Ishikawa (cell line): ENCODE measurements around the gene KCNH4.

Experiments
- CEBPB ChIP-seq: IDR thresholded peaks from 2 replicates; pipeline ENCODE4 v1.6.1; 2012
- CREB1 ChIP-seq: IDR thresholded peaks from 2 replicates; pipeline ENCODE4 v1.6.1; 2012; ENCODE audit warnings: low read depth
- EGR1 ChIP-seq: IDR thresholded peaks from 2 replicates; pipeline ENCODE4 v1.6.1; 2012
- EP300 ChIP-seq: IDR thresholded peaks from 2 replicates; pipeline ENCODE4 v1.6.1; 2012; ENCODE audit warnings: borderline replicate concordance
- FOXM1 ChIP-seq: IDR thresholded peaks from 2 replicates; pipeline ENCODE4 v1.6.1; 2012; ENCODE audit warnings: low read depth, borderline replicate concordance
- NFIC ChIP-seq: IDR thresholded peaks from 2 replicates; pipeline ENCODE4 v1.6.1; 2012
- RAD21 ChIP-seq: IDR thresholded peaks from 2 replicates; pipeline ENCODE4 v1.6.1; 2012; ENCODE audit warnings: low read depth
- TAF1 ChIP-seq: IDR thresholded peaks from 2 replicates; pipeline ENCODE4 v1.6.1; 2012; ENCODE audit warnings: low read depth, mild to moderate bottlenecking
- TCF12 ChIP-seq: IDR thresholded peaks from 2 replicates; pipeline ENCODE4 v1.6.1; 2012; ENCODE audit warnings: low read depth
- TEAD4 ChIP-seq: IDR thresholded peaks from 2 replicates; pipeline ENCODE4 v1.6.1; 2012
- YY1 ChIP-seq: IDR thresholded peaks from 2 replicates; pipeline ENCODE4 v1.6.1; 2012; ENCODE audit warnings: low read depth
- ZBTB7A ChIP-seq: IDR thresholded peaks from 2 replicates; pipeline ENCODE4 v1.6.1; 2012; ENCODE audit warnings: low read depth
- TF ChIP-seq, protein P1 (sequence below): IDR thresholded peaks from 2 replicates; pipeline ENCODE4 v1.6.1; 2012; ENCODE audit warnings: low read depth, mild to moderate bottlenecking
- TF ChIP-seq, protein P2 (sequence below): IDR thresholded peaks from 2 replicates; pipeline ENCODE4 v1.6.1; 2012
- TF ChIP-seq, protein P3 (sequence below): IDR thresholded peaks from 2 replicates; pipeline ENCODE4 v1.6.1; 2012

KCNH4 gene

DNA sequence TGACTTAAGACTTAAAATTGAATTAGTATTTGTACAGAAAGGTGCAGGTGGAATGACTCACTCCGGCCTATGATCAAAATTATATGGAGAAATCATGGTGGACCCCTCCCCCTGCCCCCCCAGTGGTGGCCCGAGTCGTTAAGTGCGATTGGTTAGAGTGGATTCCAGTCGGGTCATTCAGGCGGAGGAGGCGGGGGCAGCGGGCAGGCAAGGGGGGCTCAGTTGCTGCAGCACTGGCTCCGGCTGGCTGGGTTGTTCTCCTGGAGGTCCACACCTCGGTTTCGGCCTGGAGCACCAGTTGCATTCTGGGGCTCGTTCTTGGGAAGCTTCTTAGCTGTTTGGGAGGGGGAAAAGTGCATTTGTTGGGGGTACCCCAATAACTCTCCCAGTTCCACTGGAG lies 55.4 kb downstream of the KCNH4 start:
- TF ChIP-seq TCF12 (no peak), ZBTB7A (no peak), TEAD4 (no peak), RAD21 (no peak), CEBPB (no peak)
- TF ChIP-seq, protein P1, sequence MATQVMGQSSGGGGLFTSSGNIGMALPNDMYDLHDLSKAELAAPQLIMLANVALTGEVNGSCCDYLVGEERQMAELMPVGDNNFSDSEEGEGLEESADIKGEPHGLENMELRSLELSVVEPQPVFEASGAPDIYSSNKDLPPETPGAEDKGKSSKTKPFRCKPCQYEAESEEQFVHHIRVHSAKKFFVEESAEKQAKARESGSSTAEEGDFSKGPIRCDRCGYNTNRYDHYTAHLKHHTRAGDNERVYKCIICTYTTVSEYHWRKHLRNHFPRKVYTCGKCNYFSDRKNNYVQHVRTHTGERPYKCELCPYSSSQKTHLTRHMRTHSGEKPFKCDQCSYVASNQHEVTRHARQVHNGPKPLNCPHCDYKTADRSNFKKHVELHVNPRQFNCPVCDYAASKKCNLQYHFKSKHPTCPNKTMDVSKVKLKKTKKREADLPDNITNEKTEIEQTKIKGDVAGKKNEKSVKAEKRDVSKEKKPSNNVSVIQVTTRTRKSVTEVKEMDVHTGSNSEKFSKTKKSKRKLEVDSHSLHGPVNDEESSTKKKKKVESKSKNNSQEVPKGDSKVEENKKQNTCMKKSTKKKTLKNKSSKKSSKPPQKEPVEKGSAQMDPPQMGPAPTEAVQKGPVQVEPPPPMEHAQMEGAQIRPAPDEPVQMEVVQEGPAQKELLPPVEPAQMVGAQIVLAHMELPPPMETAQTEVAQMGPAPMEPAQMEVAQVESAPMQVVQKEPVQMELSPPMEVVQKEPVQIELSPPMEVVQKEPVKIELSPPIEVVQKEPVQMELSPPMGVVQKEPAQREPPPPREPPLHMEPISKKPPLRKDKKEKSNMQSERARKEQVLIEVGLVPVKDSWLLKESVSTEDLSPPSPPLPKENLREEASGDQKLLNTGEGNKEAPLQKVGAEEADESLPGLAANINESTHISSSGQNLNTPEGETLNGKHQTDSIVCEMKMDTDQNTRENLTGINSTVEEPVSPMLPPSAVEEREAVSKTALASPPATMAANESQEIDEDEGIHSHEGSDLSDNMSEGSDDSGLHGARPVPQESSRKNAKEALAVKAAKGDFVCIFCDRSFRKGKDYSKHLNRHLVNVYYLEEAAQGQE: no peak

DNA sequence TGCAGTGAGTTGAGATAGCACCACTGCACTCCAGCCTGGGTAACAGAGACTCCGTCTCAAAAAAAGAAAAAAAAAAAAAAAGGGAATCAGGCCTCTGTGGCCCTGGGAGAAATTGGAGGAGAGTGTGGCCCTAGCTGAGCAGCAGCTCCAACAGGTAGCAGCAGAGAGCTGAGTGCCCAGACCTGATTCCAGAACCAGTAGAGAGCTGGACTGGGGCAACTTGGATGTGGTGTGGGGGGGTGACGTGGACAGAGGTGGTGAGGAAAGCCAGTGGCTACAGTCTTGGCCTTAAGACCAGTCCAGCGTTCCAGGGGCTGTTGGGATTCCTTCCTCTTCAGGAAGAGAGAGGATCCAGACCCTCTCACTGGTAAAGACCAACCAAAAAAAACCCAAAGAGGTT lies 56.7 kb downstream of the KCNH4 start:
- TF ChIP-seq ZBTB7A: no peak
- TF ChIP-seq TCF12: no peak
- no peak for TF ChIP-seq EGR1
- no peak for TF ChIP-seq CREB1
- TF ChIP-seq, protein P2, sequence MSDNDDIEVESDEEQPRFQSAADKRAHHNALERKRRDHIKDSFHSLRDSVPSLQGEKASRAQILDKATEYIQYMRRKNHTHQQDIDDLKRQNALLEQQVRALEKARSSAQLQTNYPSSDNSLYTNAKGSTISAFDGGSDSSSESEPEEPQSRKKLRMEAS: no peak
- TF ChIP-seq, protein P1: no peak
- no peak for TF ChIP-seq YY1
- TF ChIP-seq EP300: no peak
- TF ChIP-seq TAF1: no peak
- TF ChIP-seq FOXM1: no peak
- no peak for TF ChIP-seq CEBPB

DNA sequence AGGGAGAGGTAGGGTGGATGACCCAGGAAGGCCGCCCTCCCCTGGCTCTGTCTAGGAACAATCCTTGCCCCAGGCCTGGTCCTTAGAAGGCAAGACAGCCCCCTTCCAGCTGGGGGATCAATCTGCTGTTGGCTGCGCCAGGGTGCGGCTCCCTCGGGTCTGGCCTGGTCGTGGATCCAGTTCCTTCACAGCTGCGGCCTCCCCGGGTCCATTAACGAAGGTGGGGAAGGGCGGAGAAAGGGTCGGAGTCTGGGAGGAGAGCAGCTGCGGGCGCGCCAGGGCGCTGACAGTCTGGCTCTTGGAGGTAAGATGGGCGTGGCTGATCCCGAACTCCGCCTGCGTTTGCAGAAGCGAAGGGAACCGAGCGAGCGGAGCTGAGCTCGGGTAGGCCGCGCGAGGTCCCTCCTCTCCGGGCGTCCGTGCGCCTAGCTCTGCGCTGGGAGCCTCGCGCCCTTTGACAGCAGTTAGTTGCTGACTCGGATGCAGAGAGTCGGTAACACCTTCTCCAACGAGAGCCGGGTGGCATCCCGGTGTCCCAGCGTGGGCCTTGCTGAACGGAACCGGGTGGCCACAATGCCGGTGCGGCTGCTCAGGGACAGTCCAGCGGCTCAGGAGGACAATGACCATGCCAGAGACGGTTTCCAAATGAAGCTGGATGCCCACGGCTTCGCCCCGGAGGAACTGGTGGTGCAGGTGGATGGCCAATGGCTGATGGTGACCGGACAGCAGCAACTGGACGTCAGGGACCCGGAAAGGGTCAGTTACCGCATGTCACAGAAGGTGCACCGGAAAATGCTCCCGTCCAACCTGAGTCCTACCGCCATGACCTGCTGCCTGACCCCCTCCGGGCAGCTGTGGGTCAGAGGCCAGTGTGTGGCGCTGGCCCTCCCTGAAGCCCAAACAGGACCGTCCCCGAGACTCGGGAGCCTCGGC lies 58.3 kb downstream of the KCNH4 start, which contains the start of gene HSPB9:
Gene HSPB9, plus strand, starts transcription at position 434 of the 933 bp plus-strand sequence. Its CDS starts 47 bp downstream, at position 481.
- TF ChIP-seq TEAD4 (no peak), EP300 (no peak), CREB1 (no peak), NFIC (no peak), TCF12 (no peak), FOXM1 (no peak), ZBTB7A (no peak), TAF1 (no peak)
- TF ChIP-seq, protein P3, sequence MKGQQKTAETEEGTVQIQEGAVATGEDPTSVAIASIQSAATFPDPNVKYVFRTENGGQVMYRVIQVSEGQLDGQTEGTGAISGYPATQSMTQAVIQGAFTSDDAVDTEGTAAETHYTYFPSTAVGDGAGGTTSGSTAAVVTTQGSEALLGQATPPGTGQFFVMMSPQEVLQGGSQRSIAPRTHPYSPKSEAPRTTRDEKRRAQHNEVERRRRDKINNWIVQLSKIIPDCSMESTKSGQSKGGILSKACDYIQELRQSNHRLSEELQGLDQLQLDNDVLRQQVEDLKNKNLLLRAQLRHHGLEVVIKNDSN: no peak
- TF ChIP-seq, protein P2: no peak

DNA sequence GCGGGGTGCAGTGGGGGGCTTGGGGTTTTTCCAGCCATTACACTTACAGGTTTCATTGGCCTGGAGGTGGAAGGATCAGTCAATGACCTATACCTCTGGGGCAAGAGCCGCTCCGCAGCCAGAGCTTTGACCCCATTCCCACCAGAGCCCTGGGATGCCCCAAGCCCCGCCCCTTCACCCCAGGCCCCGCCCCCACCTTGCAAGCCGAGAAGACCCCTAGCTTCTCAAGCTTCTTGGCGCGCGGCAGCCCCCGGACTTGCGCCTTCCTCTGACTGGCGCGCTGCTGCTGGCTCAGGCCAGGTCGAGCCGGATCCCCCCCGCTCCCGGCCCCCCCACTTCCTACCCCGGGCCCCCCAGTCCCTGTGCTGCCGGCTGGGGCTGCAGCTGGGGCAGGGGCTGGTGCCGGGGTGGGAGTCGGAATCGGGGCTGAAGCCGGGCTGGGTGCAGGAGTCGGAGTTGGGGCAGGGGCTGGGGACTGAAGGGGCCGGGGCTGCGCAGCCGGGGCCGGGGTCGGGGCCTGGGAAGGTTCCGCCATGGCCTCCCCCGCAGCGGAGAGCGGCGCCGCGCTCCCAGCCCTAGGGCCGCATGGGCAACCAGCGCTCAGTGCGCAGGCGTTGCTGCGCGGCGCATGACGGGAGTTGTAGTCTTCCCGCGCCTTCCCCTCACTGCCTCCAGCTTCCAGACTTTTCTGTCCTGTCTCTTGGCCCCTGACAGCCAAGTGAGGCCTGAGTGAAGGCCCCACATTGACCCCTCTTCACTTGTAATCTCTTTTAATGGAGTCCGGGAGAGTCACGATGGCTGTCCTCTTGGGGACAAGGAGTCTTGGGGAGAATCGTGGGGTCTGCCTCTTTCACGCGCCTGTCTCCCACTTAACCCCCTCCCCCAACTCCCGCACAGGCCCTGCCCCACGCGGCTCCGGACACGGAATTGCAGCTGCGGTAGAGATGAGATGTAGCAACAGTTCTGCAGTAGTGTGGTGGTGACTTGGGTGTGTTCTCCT lies 59.9 kb downstream of the KCNH4 start, which contains the start of gene KAT2A:
Gene KAT2A, minus strand, starts transcription at position 598 of the 1,000 bp plus-strand sequence. Its CDS starts 63 bp downstream, at position 535.
- TF ChIP-seq, protein P2: peak; percentile 90
- TF ChIP-seq, protein P3: no peak
- TF ChIP-seq EP300 (no peak), ZBTB7A (no peak), NFIC (no peak), YY1 (peak; percentile 79; the same call in 1 of the 2 replicates), CEBPB (no peak), FOXM1 (no peak), EGR1 (0 out of 2 replicates have a peak, but pooled peaks have one; percentile 18), CREB1 (no peak), TEAD4 (0 out of 2 replicates have a peak, but pooled peaks have one; percentile 10), RAD21 (no peak), TAF1 (peak; percentile 66; the same call in 1 of the 2 replicates), TCF12 (no peak)
- TF ChIP-seq, protein P1: no peak
